Stimulated activated effector memory CD8-positive, alpha-beta T cell treated with anti-CD3 and anti-CD28 coated beads, Interleukin-12 subunit alpha, Interleukin-12 subunit beta, amount 100 ng/mL, for 72 hours (primary cell): ENCODE measurements around the gene ARL6IP6.

Source experiments
- ATAC-seq: fragments of 150-1000 bp; cut with Tn5 transposase; 2 replicates; pipeline ENCODE4 v1.10.0; 2021
- DNase-seq, 2 donors: peaks; one replicate each; pipeline ENCODE4 v3.0.0; 2021 to 2022; ENCODE audit warnings: low spot score in 2 of 2
- H3K27ac Mint-ChIP-seq: one replicate; pipeline ENCODE4 v1.8.0; 2022; ENCODE audit warnings: mild to moderate bottlenecking, mixed read lengths
- H3K36me3 Mint-ChIP-seq: one replicate; pipeline ENCODE4 v1.8.0; 2022; ENCODE audit warnings: mild to moderate bottlenecking, mixed read lengths
- H3K4me1 Mint-ChIP-seq: one replicate; pipeline ENCODE4 v1.8.0; 2022; ENCODE audit warnings: mixed read lengths
- H3K4me3 Mint-ChIP-seq: one replicate; pipeline ENCODE4 v1.8.0; 2022; ENCODE audit warnings: mild to moderate bottlenecking, mixed read lengths
- H3K9me3 Mint-ChIP-seq: one replicate; pipeline ENCODE4 v1.8.0; 2022; ENCODE audit warnings: mixed read lengths

The ARL6IP6 gene

DNA sequence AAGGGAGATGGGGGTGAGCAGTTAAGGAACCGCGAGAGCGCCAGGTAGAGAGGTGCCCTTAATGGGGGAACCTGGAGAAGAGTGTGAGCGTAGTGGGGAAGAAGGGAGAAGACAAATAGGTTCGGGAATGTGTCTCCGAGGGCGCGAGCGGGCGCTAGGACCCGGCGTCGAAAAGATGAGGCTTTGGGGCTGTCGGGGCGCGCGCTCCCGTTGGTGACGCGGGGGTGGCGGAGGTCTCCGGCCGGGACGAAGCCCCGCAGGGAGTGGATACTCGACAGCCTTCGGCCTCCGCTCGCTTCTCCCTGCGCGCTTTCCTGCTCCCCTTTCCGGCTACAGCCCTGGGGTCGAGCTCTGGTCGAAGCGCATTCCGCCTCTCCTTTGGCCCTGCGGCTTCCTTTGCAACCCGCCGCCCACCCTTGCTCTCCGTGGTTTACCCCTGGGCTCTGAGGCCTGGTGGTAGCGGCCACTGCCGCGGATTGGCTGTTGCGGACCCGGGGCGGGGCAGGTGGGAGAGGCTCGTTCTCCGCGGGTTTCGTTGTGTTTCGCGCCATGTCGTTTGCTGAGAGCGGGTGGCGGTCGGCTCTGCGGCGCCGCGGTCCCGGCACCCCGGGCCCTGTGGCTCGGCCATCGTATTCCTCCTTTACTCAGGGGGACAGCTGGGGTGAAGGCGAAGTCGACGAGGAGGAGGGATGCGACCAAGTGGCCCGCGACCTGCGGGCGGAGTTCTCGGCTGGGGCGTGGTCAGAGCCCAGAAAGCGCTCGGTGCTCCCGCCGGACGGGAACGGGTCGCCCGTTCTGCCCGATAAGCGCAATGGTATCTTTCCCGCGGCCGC lies at the start of gene ARL6IP6:
ARL6IP6 (plus strand) TSS at position 545 of the 833 bp plus-strand sequence; CDS start at position 550, 5 bp downstream.
- H3K4me3 Mint-ChIP-seq: peak within 1 kb of the TSS; percentile 99
- no peaks in the 10 kb centered on the region for H3K9me3 Mint-ChIP-seq
- ATAC-seq (peak; percentile 79), DNase-seq (peak; percentile 86 to 98)
- H3K36me3 Mint-ChIP-seq: peaks cover 78% of the 10 kb centered on the region
- H3K4me1 Mint-ChIP-seq: peaks cover 47% of the 10 kb centered on the region
- peak within 1 kb of the TSS; percentile 99 for H3K27ac Mint-ChIP-seq

GRCh38 chr2:152674334-152674733 lies 44.1 kb upstream of the ARL6IP6 start:
- H3K4me3 Mint-ChIP-seq: no peak overlapping the region
- DNase-seq (no peak), ATAC-seq (no peak)
- no peak overlapping the region for H3K27ac Mint-ChIP-seq
- H3K36me3 Mint-ChIP-seq: peaks cover 100% of the 10 kb centered on the region
- H3K9me3 Mint-ChIP-seq: no peaks in the 10 kb centered on the region
- peaks cover 6% of the 10 kb centered on the region for H3K4me1 Mint-ChIP-seq

- H3K36me3 Mint-ChIP-seq: peaks cover 100% of the 10 kb centered on the region
- no peak overlapping the region for H3K4me3 Mint-ChIP-seq
- no peak for DNase-seq
- no peaks in the 10 kb centered on the region for H3K9me3 Mint-ChIP-seq
- H3K27ac Mint-ChIP-seq: no peak overlapping the region
- H3K4me1 Mint-ChIP-seq: peaks cover 6% of the 10 kb centered on the region
- no peak for ATAC-seq
These were observed 42.0 kb upstream of the ARL6IP6 start for GRCh38 chr2:152676461-152676860.

GRCh38 chr2:152678808-152679207 lies 39.6 kb upstream of the ARL6IP6 start:
- no peak for ATAC-seq
- Mint-ChIP-seq H3K4me3 (no peak overlapping the region), H3K36me3 (peaks cover 79% of the 10 kb centered on the region), H3K4me1 (peaks cover 6% of the 10 kb centered on the region), H3K27ac (no peak overlapping the region), H3K9me3 (no peaks in the 10 kb centered on the region)
- DNase-seq: no peak

DNA sequence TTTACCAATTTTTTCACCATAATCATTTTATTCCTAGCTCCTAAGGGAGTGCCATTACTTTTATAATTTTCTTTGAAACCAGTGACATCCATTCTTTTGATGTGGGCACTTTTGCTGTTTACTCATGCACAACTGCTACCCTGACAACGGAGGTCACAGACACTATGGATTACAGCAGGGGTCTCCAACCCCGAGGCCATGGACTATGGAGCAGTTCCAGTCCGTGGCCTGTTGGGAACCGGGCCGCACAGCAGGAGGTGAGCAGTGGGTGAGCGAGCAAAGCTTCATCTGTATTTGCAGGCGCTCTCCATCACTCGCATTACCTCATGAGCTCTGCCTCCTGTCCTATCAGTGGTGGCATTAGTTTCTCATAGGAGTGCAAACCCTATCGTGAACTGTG lies 35.8 kb upstream of the ARL6IP6 start:
- no peaks in the 10 kb centered on the region for H3K9me3 Mint-ChIP-seq
- DNase-seq: no peak
- H3K27ac Mint-ChIP-seq: no peak overlapping the region
- ATAC-seq: no peak
- H3K36me3 Mint-ChIP-seq: peaks cover 73% of the 10 kb centered on the region
- peaks cover 22% of the 10 kb centered on the region for H3K4me1 Mint-ChIP-seq
- no peak overlapping the region for H3K4me3 Mint-ChIP-seq

DNA sequence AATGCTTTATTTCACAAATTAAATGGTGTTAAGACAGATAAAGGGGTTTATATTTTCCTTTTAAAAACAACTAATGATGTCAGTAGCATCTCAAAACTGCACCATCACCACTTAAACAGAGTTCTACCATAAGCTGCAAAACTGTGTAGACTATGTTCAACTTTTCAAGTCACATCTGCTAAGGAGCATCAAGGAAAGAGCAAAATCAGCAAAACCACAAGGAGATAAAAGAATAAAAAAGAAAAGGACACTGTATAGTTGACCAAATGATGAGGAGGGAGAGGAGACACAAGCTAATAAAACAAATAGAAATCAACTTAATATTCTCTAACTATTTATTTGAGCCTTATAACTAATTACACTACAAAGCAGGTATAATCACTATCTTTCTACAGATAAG lies 35.0 kb upstream of the ARL6IP6 start:
- Mint-ChIP-seq H3K4me3 (no peak overlapping the region), H3K36me3 (peaks cover 73% of the 10 kb centered on the region), H3K27ac (no peak overlapping the region), H3K4me1 (peaks cover 22% of the 10 kb centered on the region), H3K9me3 (no peaks in the 10 kb centered on the region)
- no peak for DNase-seq
- no peak for ATAC-seq

DNA sequence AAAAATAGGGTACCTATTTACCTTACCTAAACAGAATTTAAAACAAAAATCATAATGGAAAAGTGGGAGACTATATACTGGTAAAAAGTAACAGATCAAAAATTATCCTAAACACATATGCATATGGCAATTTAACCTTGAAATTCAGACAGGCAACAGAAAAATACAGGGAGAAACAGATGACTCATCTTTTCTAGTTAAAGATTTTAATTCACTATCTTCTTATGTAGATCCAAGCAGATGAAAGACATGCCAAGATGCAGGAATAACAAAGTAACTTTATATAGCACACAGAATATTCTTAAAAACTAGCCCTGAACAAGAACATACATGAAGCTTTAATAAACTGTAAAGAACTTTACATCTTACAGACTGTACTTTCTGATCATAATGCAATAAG lies 32.1 kb upstream of the ARL6IP6 start:
- Mint-ChIP-seq H3K4me3 (no peak overlapping the region), H3K36me3 (peaks cover 73% of the 10 kb centered on the region), H3K27ac (no peak overlapping the region), H3K9me3 (no peaks in the 10 kb centered on the region), H3K4me1 (peaks cover 22% of the 10 kb centered on the region)
- no peak for ATAC-seq
- no peak for DNase-seq

DNA sequence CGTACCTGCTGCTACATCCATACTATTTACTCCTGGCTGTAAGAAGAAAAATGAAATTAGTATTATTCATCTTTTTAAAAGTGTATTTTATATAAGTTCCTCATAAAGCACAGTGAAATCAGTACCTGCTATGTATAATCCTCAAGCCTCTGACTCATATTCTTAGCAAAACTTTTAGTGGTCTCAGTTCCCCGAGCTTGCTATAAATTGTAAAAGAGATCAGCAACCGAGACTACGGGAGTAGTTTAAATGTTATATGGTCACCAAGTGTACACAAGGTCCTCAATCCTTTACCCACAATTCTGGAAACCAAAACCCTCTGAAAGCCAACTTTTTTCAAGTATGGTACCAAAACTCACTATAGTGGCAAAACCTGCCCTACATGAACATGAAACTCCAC lies 25.4 kb upstream of the ARL6IP6 start:
- ATAC-seq: peak; percentile 94
- peak overlapping the region; percentile 70 for H3K4me3 Mint-ChIP-seq
- peaks cover 65% of the 10 kb centered on the region for H3K36me3 Mint-ChIP-seq
- H3K27ac Mint-ChIP-seq: peak overlapping the region; percentile 90
- no peaks in the 10 kb centered on the region for H3K9me3 Mint-ChIP-seq
- peaks cover 26% of the 10 kb centered on the region for H3K4me1 Mint-ChIP-seq
- DNase-seq: no peak

- peaks cover 53% of the 10 kb centered on the region for H3K36me3 Mint-ChIP-seq
- ATAC-seq: peak; percentile 89
These were observed 24.2 kb upstream of the ARL6IP6 start for GRCh38 chr2:152694161-152694661.

GRCh38 chr2:152695763-152696162 lies 22.7 kb upstream of the ARL6IP6 start:
- Mint-ChIP-seq H3K4me3 (no peak overlapping the region), H3K27ac (no peak overlapping the region)
- DNase-seq: no peak

More at GRCh38 chr2:152694161-152694661, 24.2 kb upstream of the ARL6IP6 start:
- H3K4me1 Mint-ChIP-seq: peaks cover 26% of the 10 kb centered on the region
- H3K4me3 Mint-ChIP-seq: peak overlapping the region; percentile 70
- peak; percentile 9 to 63 for DNase-seq
- no peaks in the 10 kb centered on the region for H3K9me3 Mint-ChIP-seq
- peak overlapping the region; percentile 90 for H3K27ac Mint-ChIP-seq

GRCh38 chr2:152696476-152696875 lies 21.9 kb upstream of the ARL6IP6 start:
- no peak for DNase-seq
- H3K4me3 Mint-ChIP-seq: no peak overlapping the region
- ATAC-seq: no peak
- no peak overlapping the region for H3K27ac Mint-ChIP-seq
- no peaks in the 10 kb centered on the region for H3K9me3 Mint-ChIP-seq
- peaks cover 37% of the 10 kb centered on the region for H3K4me1 Mint-ChIP-seq
- peaks cover 30% of the 10 kb centered on the region for H3K36me3 Mint-ChIP-seq

More at GRCh38 chr2:152695763-152696162, 22.7 kb upstream of the ARL6IP6 start:
- Mint-ChIP-seq H3K4me1 (peaks cover 31% of the 10 kb centered on the region), H3K9me3 (no peaks in the 10 kb centered on the region), H3K36me3 (peaks cover 37% of the 10 kb centered on the region)
- no peak for ATAC-seq

DNA sequence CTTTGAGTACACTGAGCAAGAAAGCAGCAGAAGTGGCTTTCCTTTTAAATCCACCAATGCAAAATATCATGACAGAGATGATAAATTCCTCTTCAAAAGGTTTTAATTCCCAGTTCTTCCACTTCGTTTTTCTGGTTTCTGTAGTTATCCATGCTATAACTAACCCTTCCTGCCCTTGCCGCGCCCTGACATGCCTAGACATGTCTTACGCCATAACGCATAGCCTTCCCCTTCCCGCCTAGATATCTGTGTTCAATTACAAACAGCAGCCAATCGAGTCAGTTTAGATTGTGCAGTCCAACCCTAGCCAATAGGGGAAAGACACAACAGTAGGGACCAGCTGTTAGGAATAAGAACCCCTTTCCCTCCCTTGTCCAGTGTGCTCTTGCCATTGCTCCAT lies 17.2 kb upstream of the ARL6IP6 start:
- Mint-ChIP-seq H3K36me3 (peaks cover 15% of the 10 kb centered on the region), H3K4me3 (no peak overlapping the region), H3K27ac (peak overlapping the region; percentile 67), H3K4me1 (peaks cover 51% of the 10 kb centered on the region), H3K9me3 (no peaks in the 10 kb centered on the region)
- DNase-seq (no peak), ATAC-seq (no peak)

DNA sequence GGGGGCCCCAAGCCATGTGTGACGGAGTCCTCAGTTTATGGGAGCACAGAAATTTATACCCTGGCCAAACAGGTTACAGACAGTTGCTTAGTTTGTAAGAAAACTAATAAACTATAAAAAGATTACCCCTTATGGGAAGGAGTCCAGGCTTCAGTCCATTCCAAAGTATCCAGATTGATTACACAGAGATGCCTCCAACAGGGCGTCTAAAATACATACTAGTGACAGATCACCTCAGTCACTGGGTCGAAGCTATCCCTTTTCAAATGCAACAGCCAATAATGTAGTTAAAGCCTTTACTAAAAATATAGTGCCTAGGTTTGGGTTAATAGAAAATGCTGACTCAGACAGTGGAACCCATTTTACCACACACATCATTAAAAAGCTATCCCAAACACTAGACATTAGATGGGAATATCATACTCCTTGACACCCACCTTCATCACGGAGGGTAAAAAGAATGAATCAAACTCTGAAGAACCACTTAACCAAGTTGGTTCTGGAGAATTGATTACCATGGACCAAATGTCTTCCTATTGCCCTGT lies 11.9 kb upstream of the ARL6IP6 start:
- no peak for ATAC-seq
- H3K4me3 Mint-ChIP-seq: no peak overlapping the region
- DNase-seq: no peak
- no peaks in the 10 kb centered on the region for H3K9me3 Mint-ChIP-seq
- peaks cover 60% of the 10 kb centered on the region for H3K36me3 Mint-ChIP-seq
- peak overlapping the region; percentile 48 for H3K27ac Mint-ChIP-seq
- peaks cover 72% of the 10 kb centered on the region for H3K4me1 Mint-ChIP-seq

GRCh38 chr2:152708742-152709141 lies 9.7 kb upstream of the ARL6IP6 start:
- Mint-ChIP-seq H3K4me1 (peaks cover 68% of the 10 kb centered on the region), H3K9me3 (no peaks in the 10 kb centered on the region), H3K36me3 (peaks cover 72% of the 10 kb centered on the region), H3K27ac (no peak overlapping the region), H3K4me3 (no peak overlapping the region)
- no peak for DNase-seq
- ATAC-seq: no peak

- ATAC-seq (peak; percentile 63), DNase-seq (no peak)
- Mint-ChIP-seq H3K9me3 (no peaks in the 10 kb centered on the region), H3K27ac (peak overlapping the region; percentile 50), H3K4me1 (peaks cover 67% of the 10 kb centered on the region), H3K4me3 (no peak overlapping the region), H3K36me3 (peaks cover 92% of the 10 kb centered on the region)
These were observed 7.7 kb upstream of the ARL6IP6 start for GRCh38 chr2:152710713-152711112.

DNA sequence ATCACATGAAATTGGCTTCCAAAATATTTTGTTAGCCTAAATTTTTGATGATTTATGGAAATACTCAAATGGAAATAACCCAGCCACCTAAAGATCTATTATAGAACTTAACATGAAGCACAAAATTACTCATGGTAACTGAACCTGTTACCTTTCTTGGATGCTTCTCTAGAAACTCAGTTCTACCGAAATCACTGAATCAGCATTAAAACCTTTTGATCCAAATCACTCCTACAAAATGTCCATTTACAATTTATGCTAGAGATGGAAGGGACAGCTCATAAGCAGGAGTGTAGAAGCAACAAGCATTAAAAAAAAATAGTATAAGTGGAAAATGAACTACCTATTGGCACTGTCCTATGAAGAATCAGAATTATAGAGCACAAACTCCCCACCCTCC lies 3.3 kb upstream of the ARL6IP6 start:
- Mint-ChIP-seq H3K27ac (no peak overlapping the region), H3K4me1 (peaks cover 53% of the 10 kb centered on the region), H3K36me3 (peaks cover 95% of the 10 kb centered on the region), H3K9me3 (no peaks in the 10 kb centered on the region), H3K4me3 (peak overlapping the region; percentile 99)
- no peak for ATAC-seq
- DNase-seq: no peak
